HCT116 (cell line): ENCODE measurements around the gene NEURL1B. TPM values are rescaled to one million over a fixed set of nuclear protein-coding genes. Genes with fewer than 3 reads are reported as not detected.

Experiments
- ATAC-seq: fragments of 200-7000 bp; cut with Tn5 transposase; 2 replicates; pipeline ENCODE4 v1.9.1; 2020; ENCODE audit warnings: mild to moderate bottlenecking, moderate library complexity
- BruUV-seq: library from RNA; stranded (reverse); fragments of 400-500 nt; replicated peaks from 2 replicates; lab custom pipeline; 2021; lab: Mats Ljungman, UMichigan
- CTCF ChIA-PET: fragments of 300-600 bp; sonication (Branson Sonifier 250); formaldehyde crosslinking; loops from one replicate; lab custom pipeline; 2021; ENCODE audit warnings: antibody characterized with exemption; lab: Charles Lee
- POLR2A ChIA-PET: fragments of 300-600, 350-600 bp; sonication (Branson Sonifier 250); formaldehyde crosslinking; loops from one replicate; lab custom pipeline; 2021; ENCODE audit warnings: antibody characterized with exemption; lab: Charles Lee
- RAD21 ChIA-PET, 2 experiments: fragments of 300-600 bp; sonication (Branson Sonifier 250); formaldehyde crosslinking; loops; one replicate each; lab custom pipeline; 2023; ENCODE audit warnings: low total read pairs in 2 of 2; ENCODE audit not compliant: uncharacterized antibody in 2 of 2, unreplicated experiment in 2 of 2, low non-redundant PET in 1 of 2; lab: Charles Lee
- DNase-seq: peaks from one replicate; pipeline ENCODE4 v3.0.0-alpha.2; 2010; ENCODE audit warnings: low read depth, low spot score
- H2AFZ ChIP-seq: fragments of 200-600 bp; shearing (Covaris generic), sonication (generic); 2 replicates; pipeline ENCODE4 v1.6.1; 2017; ENCODE audit warnings: low read depth, mixed run types, mixed read lengths, antibody characterized with exemption, low read length; ENCODE audit not compliant: poor library complexity, severe bottlenecking
- H3K27ac ChIP-seq: 2 replicates; pipeline ENCODE4 v1.5.1; 2012; ENCODE audit warnings: low read depth, low read length
- H3K27me3 ChIP-seq: fragments of 200-600 bp; sonication (generic); 2 replicates; pipeline ENCODE4 v1.6.1; 2016; ENCODE audit warnings: mixed run types, low read length, mixed read lengths; ENCODE audit not compliant: insufficient read depth
- H3K36me3 ChIP-seq, 2 experiments: fragments of 200-500 bp in 1 of 2; fragments of 200-600 bp in 1 of 2; sonication (Bioruptor generic) in 1 of 2; sonication (generic) in 1 of 2; 2 replicates each; pipeline versions ENCODE4 v1.5.1 to v1.6.1; 2014 to 2016; ENCODE audit warnings: low read length in 2 of 2, inconsistent platforms in 1 of 2, mixed read lengths in 1 of 2, mixed run types in 1 of 2; ENCODE audit not compliant: insufficient read depth in 2 of 2, control insufficient read depth in 1 of 2
- H3K4me1 ChIP-seq, 2 experiments: fragments of 200-600 bp in 1 of 2; sonication (generic) in 1 of 2; 2 replicates each; pipeline versions ENCODE4 v1.5.1 to v1.6.1; 2012 to 2017; ENCODE audit warnings: low read length in 2 of 2, inconsistent platforms in 1 of 2, mild to moderate bottlenecking in 1 of 2, mixed read lengths in 1 of 2, mixed run types in 1 of 2, moderate library complexity in 1 of 2; ENCODE audit not compliant: insufficient read depth in 2 of 2, control insufficient read depth in 1 of 2
- H3K4me2 ChIP-seq: fragments of 200-600 bp; sonication (generic); 2 replicates; pipeline ENCODE4 v1.6.1; 2017; ENCODE audit warnings: mixed run types, low read length, mixed read lengths
- H3K4me3 ChIP-seq, 2 experiments: fragments of 200-600 bp in 1 of 2; sonication (generic) in 1 of 2; replicated peaks in 1 of 2; 2 replicates each; pipeline ENCODE4 v1.5.1; 2011 to 2016; ENCODE audit warnings: low read length in 2 of 2, control low read depth in 1 of 2, low read depth in 1 of 2, mild to moderate bottlenecking in 1 of 2, mixed read lengths in 1 of 2, mixed run types in 1 of 2
- H3K79me2 ChIP-seq: fragments of 200-600 bp; sonication (generic); 2 replicates; pipeline ENCODE4 v1.6.1; 2017; ENCODE audit warnings: mild to moderate bottlenecking, mixed run types, low read length, moderate library complexity, mixed read lengths; ENCODE audit not compliant: insufficient read depth
- H3K9ac ChIP-seq: fragments of 200-600 bp; sonication (generic); 2 replicates; pipeline ENCODE4 v1.6.1; 2016; ENCODE audit warnings: low read length, mixed read lengths
- H3K9me2 ChIP-seq: fragments of 200-600 bp; sonication (generic), shearing (Covaris generic); 2 replicates; pipeline ENCODE4 v1.6.1; 2017; ENCODE audit warnings: mixed run types, mild to moderate bottlenecking, moderate library complexity; ENCODE audit not compliant: insufficient read depth
- H3K9me3 ChIP-seq, 2 experiments: fragments of 200-500 bp in 1 of 2; fragments of 200-600 bp in 1 of 2; sonication (Bioruptor generic) in 1 of 2; sonication (generic) in 1 of 2; 2 replicates each; pipeline ENCODE4 v1.6.1; 2014 to 2017; ENCODE audit warnings: low read length in 2 of 2, mixed read lengths in 2 of 2, inconsistent platforms in 1 of 2, low read depth in 1 of 2, mild to moderate bottlenecking in 1 of 2, mixed run types in 1 of 2, moderate library complexity in 1 of 2; ENCODE audit not compliant: control insufficient read depth in 1 of 2, insufficient read depth in 1 of 2
- H4K20me1 ChIP-seq: fragments of 200-600 bp; sonication (generic), shearing (Covaris generic); 2 replicates; pipeline ENCODE4 v1.6.1; 2017; ENCODE audit warnings: mixed run types, mild to moderate bottlenecking, moderate library complexity; ENCODE audit not compliant: insufficient read depth
- CEBPB ChIP-seq: IDR thresholded peaks from 2 replicates; pipeline ENCODE4 v1.6.1; 2012; ENCODE audit warnings: low read depth
- EGR1 ChIP-seq: IDR thresholded peaks from 2 replicates; pipeline ENCODE4 v1.6.1; 2012; ENCODE audit warnings: low read depth
- EZH2phosphoT487 ChIP-seq: fragments of 200-600 bp; IDR thresholded peaks from 2 replicates; pipeline ENCODE4 v1.6.1; 2018; ENCODE audit warnings: antibody characterized with exemption, borderline replicate concordance
- JUND ChIP-seq: IDR thresholded peaks from 2 replicates; pipeline ENCODE4 v1.6.1; 2012
- POLR2A ChIP-seq: IDR thresholded peaks from 2 replicates; pipeline ENCODE4 v1.7.0; 2011; ENCODE audit warnings: borderline replicate concordance; ENCODE audit not compliant: insufficient read depth, insufficient read length; ENCODE audit errors: extremely low read depth
- RAD21 ChIP-seq: IDR thresholded peaks from 2 replicates; pipeline ENCODE4 v1.6.1; 2012; ENCODE audit warnings: low read depth, mild to moderate bottlenecking
- SIN3A ChIP-seq: IDR thresholded peaks from 2 replicates; pipeline ENCODE4 v1.6.1; 2012; ENCODE audit warnings: low read depth
- SRF ChIP-seq: IDR thresholded peaks from 2 replicates; pipeline ENCODE4 v1.6.1; 2012; ENCODE audit warnings: low read depth
- TCF7L2 ChIP-seq: IDR thresholded peaks from 2 replicates; pipeline ENCODE4 v1.7.0; 2011; ENCODE audit warnings: borderline replicate concordance, inconsistent platforms; ENCODE audit not compliant: insufficient read depth, insufficient read length; ENCODE audit errors: extremely low read depth
- YY1 ChIP-seq: IDR thresholded peaks from 2 replicates; pipeline ENCODE4 v1.6.1; 2011; ENCODE audit warnings: low read length, low read depth, moderate library complexity, mild to moderate bottlenecking; ENCODE audit not compliant: insufficient replicate concordance; ENCODE audit errors: extremely low read depth
- ZFX ChIP-seq: fragments of 450-650 bp; IDR thresholded peaks from 2 replicates; pipeline ENCODE4 v1.6.1; 2017
- ZNF274 ChIP-seq: fragments of 200-500 bp; sonication (Bioruptor generic); IDR thresholded peaks from 2 replicates; pipeline ENCODE4 v1.6.1; 2014; ENCODE audit warnings: mild to moderate bottlenecking, low read depth, low read length, inconsistent platforms
- intact Hi-C: fragments of 100-400 bp; cut with micrococcal nuclease; formaldehyde crosslinking; loops from 2 replicates; pipeline ENCODE4 v1.10.0; 2022
- total RNA-seq: library from RNA; stranded (reverse); gene quantifications from one replicate; pipeline ENCODE4 v1.2.1, GENCODE V29; 2021; ENCODE audit not compliant: unreplicated experiment
- TF ChIP-seq, protein P1 (sequence below): IDR thresholded peaks from 2 replicates; pipeline ENCODE4 v1.6.1; 2012; ENCODE audit warnings: low read depth
- TF ChIP-seq, protein P2 (sequence below): IDR thresholded peaks from 2 replicates; pipeline ENCODE4 v1.6.1; 2012
- TF ChIP-seq, protein P3 (sequence below): IDR thresholded peaks from 2 replicates; pipeline ENCODE4 v1.6.1; 2012

NEURL1B gene
- total RNA-seq, 1 experiment from 2014 or later, result 5.8 TPM

DNA sequence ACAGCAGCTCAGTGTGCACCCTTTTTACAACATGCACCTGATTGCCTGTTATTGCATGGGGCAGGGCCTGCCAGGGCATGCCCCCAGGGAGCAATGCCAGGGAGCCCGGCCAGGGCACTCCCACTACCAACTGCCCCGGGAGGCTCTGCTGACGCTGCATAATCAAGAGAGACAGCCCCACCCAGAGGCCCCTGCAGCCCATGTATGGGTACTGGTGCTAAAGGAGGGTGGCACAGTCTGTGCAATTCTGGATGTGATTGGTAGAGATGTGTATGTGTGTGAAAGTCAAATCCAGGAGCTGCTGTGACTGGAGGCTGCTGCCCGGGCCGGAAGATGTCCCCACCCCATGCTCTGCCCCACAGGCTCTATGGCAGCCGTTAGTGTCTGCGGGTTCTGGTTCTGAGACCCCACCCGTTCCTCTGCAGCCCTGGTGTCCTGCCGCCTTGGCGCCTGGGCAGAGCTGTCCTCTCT lies 3.9 kb upstream of the NEURL1B start:
- ChIA-PET RAD21 (no interaction called here), CTCF (no interaction called here)

DNA sequence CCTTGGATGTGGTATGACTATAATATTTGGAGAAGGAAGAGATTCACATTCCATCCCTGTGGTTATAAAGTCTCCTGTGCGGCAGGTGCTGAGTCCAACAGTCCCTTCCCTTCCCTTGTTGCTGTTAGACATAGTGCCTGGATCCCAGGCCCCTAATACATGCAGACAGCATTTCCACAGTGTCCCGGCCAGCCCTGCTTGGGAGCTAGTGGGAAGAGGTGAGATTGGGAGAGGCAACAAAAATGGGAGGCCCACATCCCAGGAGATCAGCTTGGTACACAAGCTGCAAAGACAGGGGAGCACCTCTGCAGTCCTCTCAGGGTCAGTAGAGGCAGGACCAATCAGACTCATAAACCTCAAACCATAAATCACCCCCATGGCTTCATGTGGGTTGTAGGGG lies 3.3 kb upstream of the NEURL1B start:
- H4K20me1 ChIP-seq, result no peaks in the 10 kb centered on the region
- CTCF ChIA-PET, result no interaction called here
- no peak for TF ChIP-seq YY1
- no peak for TF ChIP-seq RAD21
- TF ChIP-seq, protein P1, sequence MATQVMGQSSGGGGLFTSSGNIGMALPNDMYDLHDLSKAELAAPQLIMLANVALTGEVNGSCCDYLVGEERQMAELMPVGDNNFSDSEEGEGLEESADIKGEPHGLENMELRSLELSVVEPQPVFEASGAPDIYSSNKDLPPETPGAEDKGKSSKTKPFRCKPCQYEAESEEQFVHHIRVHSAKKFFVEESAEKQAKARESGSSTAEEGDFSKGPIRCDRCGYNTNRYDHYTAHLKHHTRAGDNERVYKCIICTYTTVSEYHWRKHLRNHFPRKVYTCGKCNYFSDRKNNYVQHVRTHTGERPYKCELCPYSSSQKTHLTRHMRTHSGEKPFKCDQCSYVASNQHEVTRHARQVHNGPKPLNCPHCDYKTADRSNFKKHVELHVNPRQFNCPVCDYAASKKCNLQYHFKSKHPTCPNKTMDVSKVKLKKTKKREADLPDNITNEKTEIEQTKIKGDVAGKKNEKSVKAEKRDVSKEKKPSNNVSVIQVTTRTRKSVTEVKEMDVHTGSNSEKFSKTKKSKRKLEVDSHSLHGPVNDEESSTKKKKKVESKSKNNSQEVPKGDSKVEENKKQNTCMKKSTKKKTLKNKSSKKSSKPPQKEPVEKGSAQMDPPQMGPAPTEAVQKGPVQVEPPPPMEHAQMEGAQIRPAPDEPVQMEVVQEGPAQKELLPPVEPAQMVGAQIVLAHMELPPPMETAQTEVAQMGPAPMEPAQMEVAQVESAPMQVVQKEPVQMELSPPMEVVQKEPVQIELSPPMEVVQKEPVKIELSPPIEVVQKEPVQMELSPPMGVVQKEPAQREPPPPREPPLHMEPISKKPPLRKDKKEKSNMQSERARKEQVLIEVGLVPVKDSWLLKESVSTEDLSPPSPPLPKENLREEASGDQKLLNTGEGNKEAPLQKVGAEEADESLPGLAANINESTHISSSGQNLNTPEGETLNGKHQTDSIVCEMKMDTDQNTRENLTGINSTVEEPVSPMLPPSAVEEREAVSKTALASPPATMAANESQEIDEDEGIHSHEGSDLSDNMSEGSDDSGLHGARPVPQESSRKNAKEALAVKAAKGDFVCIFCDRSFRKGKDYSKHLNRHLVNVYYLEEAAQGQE, result no peak
- TF ChIP-seq SRF, result no peak
- TF ChIP-seq SIN3A, result no peak
- TF ChIP-seq, protein P2, sequence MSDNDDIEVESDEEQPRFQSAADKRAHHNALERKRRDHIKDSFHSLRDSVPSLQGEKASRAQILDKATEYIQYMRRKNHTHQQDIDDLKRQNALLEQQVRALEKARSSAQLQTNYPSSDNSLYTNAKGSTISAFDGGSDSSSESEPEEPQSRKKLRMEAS, result no peak
- TF ChIP-seq EGR1, result no peak
- TF ChIP-seq, all 23 proteins: peak for 0
- BruUV-seq, result no TSS peak
- ATAC-seq (no peak), DNase-seq (no peak)
- Histone ChIP-seq H2AFZ (no peak overlapping the region), H3K9ac (no peak overlapping the region), H3K4me2 (no peak overlapping the region), H3K9me3 (no peaks in the 10 kb centered on the region), H3K27ac (no peak overlapping the region), H3K4me1 (peaks cover 19 to 28% of the 10 kb centered on the region in 2 experiments), H3K36me3 (no peaks in the 10 kb centered on the region), H3K9me2 (no peaks in the 10 kb centered on the region), H3K27me3 (no peaks in the 10 kb centered on the region), H3K79me2 (no peaks in the 10 kb centered on the region), H3K4me3 (no peak overlapping the region)
- ChIA-PET RAD21 (no interaction called here), POLR2A (no interaction called here)
- intact Hi-C loops, result no loop called here

More for the DNA sequence above, 3.9 kb upstream of the NEURL1B start:
- H3K4me1 ChIP-seq, result peaks cover 19 to 22% of the 10 kb centered on the region in 2 experiments
- no peak overlapping the region for H3K4me3 ChIP-seq
- no peak overlapping the region for H3K4me2 ChIP-seq
- no peaks in the 10 kb centered on the region for H3K9me3 ChIP-seq
- POLR2A ChIA-PET, result no interaction called here
- intact Hi-C loops, result no loop called here
- TF ChIP-seq POLR2A (no peak), CEBPB (no peak), JUND (no peak), ZFX (no peak), ZNF274 (no peak), TCF7L2 (no peak), EZH2phosphoT487 (no peak)
- TF ChIP-seq, protein P3, sequence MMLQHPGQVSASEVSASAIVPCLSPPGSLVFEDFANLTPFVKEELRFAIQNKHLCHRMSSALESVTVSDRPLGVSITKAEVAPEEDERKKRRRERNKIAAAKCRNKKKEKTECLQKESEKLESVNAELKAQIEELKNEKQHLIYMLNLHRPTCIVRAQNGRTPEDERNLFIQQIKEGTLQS, result no peak
- H3K27ac ChIP-seq, result no peak overlapping the region
- no peaks in the 10 kb centered on the region for H3K79me2 ChIP-seq
- no peaks in the 10 kb centered on the region for H3K36me3 ChIP-seq
- no peaks in the 10 kb centered on the region for H3K9me2 ChIP-seq
- peak; percentile 12; the same call in 1 of the 2 replicates for ATAC-seq
- no peaks in the 10 kb centered on the region for H3K27me3 ChIP-seq
- H4K20me1 ChIP-seq, result no peaks in the 10 kb centered on the region
- no TSS peak for BruUV-seq
- H2AFZ ChIP-seq, result no peak overlapping the region
- H3K9ac ChIP-seq, result no peak overlapping the region
- DNase-seq, result no peak
